Neutrophil (primary cell): ENCODE measurements around the gene MYO5B.
A peak's percentile ranks its signal among the peaks of the same experiment; 100 is the strongest.
"Not testable (repeated sequence)": the region's sequence is repeated elsewhere in the genome, so short reads cannot be mapped to it uniquely, and the experiment has no call there.

Source experiments
- H3K27ac ChIP-seq: fragments of 200-600 bp; sonication (generic); 2 replicates; pipeline ENCODE4 v1.5.1; 2016; ENCODE audit warnings: mild to moderate bottlenecking, moderate library complexity
- H3K27me3 ChIP-seq: fragments of 200-600 bp; sonication (generic); 2 replicates; pipeline ENCODE4 v1.6.0; 2016; ENCODE audit warnings: mild to moderate bottlenecking
- H3K36me3 ChIP-seq: fragments of 200-600 bp; sonication (generic); 2 replicates; pipeline ENCODE4 v1.5.1; 2017
- H3K4me1 ChIP-seq, 2 experiments: fragments of 200-600 bp in 1 of 2; sonication (generic) in 1 of 2; 1 replicate in 1 of 2; 2 replicates in 1 of 2; pipeline versions ENCODE4 v1.5.1 to v1.6.1; 2013 to 2016; ENCODE audit warnings: low read depth in 1 of 2, low read length in 1 of 2, mild to moderate bottlenecking in 1 of 2, moderate library complexity in 1 of 2; ENCODE audit not compliant: control insufficient read depth in 1 of 2, insufficient read depth in 1 of 2
- H3K4me3 ChIP-seq, 2 experiments: fragments of 200-600 bp in 1 of 2; sonication (generic) in 1 of 2; 1 replicate in 1 of 2; 2 replicates in 1 of 2; pipeline ENCODE4 v1.5.1; 2013 to 2016; ENCODE audit warnings: low read depth in 1 of 2, low read length in 1 of 2, mild to moderate bottlenecking in 1 of 2, moderate library complexity in 1 of 2
- H3K9me3 ChIP-seq: fragments of 200-600 bp; sonication (generic); 2 replicates; pipeline ENCODE4 v1.5.1; 2016
- CTCF ChIP-seq: fragments of 200-600 bp; sonication (generic); IDR thresholded peaks from 2 replicates; pipeline ENCODE4 v1.5.1; 2016; ENCODE audit warnings: antibody characterized with exemption

The MYO5B gene

GRCh38 chr18:50194631-50195532, at the start of gene MYO5B:
Gene MYO5B, minus strand, starts transcription at chr18:50195147. Its CDS starts 354 bp downstream, at chr18:50194793.
- Histone ChIP-seq H3K27me3 (peaks cover 100% of the 10 kb centered on the region), H3K4me1 (peaks cover 0 to 6% of the 10 kb centered on the region in 2 experiments), H3K36me3 (no peaks in the 10 kb centered on the region), H3K4me3 (peak within 1 kb of the TSS in 1 of 2 experiments; percentile 29), H3K9me3 (no peaks in the 10 kb centered on the region), H3K27ac (no peak within 1 kb of the TSS)
- no peak for TF ChIP-seq CTCF

DNA sequence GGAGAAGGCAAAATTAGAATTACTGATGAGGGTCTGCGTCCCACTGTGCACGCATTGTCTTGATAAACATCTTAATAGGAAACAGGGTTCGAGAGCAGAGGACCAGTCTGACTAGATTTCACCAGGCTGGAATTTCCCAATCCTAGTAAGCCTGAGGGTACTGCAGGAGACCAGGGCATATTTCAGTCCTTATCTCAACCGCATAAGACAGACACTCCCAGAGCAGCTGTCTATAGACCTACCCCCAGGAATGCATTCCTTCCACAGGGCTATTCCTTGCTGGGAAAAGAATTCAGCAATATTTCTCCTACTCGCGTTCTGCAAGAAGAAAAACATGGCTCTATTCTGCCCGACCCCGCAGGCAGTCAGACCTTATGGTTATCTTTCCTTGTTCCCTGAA, 46.8 kb upstream of the MYO5B start:
- H3K27me3 ChIP-seq, H3K36me3 ChIP-seq, H3K27ac ChIP-seq, H3K9me3 ChIP-seq, H3K4me3 ChIP-seq, H3K4me1 ChIP-seq: not testable (repeated sequence)

GRCh38 chr18:50240080-50240563, 45.2 kb upstream of the MYO5B start:
- no peaks in the 10 kb centered on the region for H3K9me3 ChIP-seq
- H3K27ac ChIP-seq = no peak overlapping the region
- no peak for TF ChIP-seq CTCF
- H3K27me3 ChIP-seq = peaks cover 6% of the 10 kb centered on the region
- H3K4me1 ChIP-seq = no peaks in the 10 kb centered on the region
- H3K4me3 ChIP-seq = no peak overlapping the region
- no peaks in the 10 kb centered on the region for H3K36me3 ChIP-seq

- Histone ChIP-seq H3K9me3 (no peaks in the 10 kb centered on the region), H3K4me3 (no peak overlapping the region), H3K4me1 (no peaks in the 10 kb centered on the region), H3K27me3 (peaks cover 39% of the 10 kb centered on the region), H3K27ac (no peak overlapping the region), H3K36me3 (no peaks in the 10 kb centered on the region)
- no peak for TF ChIP-seq CTCF
Measured at GRCh38 chr18:50232419-50232818, 37.5 kb upstream of the MYO5B start.

GRCh38 chr18:50231621-50232020, 36.7 kb upstream of the MYO5B start:
- H3K9me3 ChIP-seq = no peaks in the 10 kb centered on the region
- no peak for TF ChIP-seq CTCF
- H3K27me3 ChIP-seq = peaks cover 39% of the 10 kb centered on the region
- no peak overlapping the region for H3K4me3 ChIP-seq
- no peaks in the 10 kb centered on the region for H3K4me1 ChIP-seq
- H3K36me3 ChIP-seq = no peaks in the 10 kb centered on the region
- H3K27ac ChIP-seq = no peak overlapping the region

DNA sequence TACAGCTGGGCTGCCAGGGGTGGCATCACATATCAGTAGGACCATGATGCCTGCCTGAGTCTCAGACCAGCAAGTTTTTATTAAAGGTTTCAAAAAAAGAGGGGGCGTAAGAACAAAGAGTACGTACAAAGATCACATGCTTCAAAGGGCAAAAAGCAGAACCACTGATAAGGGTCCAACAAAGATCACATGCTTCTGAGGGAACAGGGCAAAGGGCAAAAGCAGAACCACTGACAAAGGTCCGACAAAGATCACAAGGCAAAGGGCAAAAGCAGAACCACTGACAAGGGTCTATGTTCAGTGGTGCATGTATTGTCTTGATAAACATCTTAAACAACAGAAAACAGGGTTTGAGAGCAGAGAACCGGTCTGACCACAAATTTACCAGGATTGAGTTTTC, 25.3 kb upstream of the MYO5B start:
- peaks cover 10% of the 10 kb centered on the region for H3K9me3 ChIP-seq
- H3K27ac ChIP-seq, H3K4me1 ChIP-seq, H3K36me3 ChIP-seq, H3K4me3 ChIP-seq: not testable (repeated sequence)
- peaks cover 34% of the 10 kb centered on the region for H3K27me3 ChIP-seq
